EL (cell line): ENCODE results near the gene MED29.
A peak's percentile ranks its signal among the peaks of the same experiment; 100 is the strongest.

Experiments
- DNase-seq: peaks from one replicate; pipeline ENCODE4 v3.0.0-alpha.2; 2016

MED29 gene

DNA sequence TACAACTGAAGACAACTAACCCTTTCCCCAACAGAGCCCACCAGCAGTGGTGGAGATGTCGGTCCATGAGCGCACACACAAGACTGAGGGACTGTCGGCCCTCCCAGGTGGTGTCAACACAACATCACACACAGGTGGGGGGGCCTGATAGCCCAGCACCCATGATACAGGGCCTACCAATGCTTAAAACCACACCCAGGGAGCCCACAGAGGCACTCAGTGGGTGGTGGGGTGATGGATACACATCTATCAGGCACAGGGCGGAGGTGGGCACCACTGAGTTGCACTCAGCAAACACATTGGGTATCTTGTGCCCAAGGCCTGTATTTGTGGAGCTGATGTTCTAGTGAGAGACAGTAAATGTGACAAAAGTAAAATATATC, 8.5 kb downstream of the MED29 start:
- no peak for DNase-seq

- no peak for DNase-seq
Measured at GRCh38 chr19:39400061-39400460, 8.9 kb downstream of the MED29 start.

- DNase-seq = no peak
Measured at GRCh38 chr19:39401070-39401548, 9.9 kb downstream of the MED29 start.

DNA sequence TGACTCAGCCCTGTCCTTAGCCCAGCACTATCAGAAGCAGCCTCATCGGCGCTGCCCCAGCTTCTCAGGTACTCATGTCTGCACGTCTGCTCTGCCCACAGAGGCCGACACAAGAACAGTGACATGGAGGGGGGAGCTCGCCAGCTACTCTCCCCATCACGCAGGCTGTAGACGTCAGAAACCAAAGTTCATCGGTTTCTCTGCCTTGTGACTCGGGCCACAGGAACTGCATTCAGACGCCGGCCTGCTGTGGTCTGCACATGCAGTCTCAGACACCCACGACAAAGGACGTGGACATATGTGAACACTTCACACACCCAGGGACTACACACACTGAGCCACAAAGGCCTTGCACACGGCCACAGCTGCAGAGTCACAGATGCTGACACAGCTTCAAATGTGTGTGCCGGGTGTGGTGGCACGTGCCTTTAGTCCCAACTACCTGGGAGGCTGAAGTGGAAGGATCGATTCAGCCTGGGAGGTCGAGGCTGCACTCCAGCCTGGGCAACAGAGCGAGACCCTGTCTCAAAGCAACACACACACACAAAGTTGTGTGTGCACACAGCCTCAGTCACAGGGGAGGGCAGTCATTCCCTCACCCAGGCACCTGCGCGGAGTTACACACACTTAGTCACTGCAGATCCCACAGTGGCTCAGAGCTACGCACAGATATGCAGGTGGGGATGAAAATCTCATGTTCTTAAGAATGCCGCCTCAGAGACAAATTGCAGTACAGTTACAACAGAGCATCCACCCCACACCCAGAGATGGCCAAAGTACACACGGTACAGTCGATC, 10.6 kb downstream of the MED29 start:
- DNase-seq = peak; percentile 58

DNA sequence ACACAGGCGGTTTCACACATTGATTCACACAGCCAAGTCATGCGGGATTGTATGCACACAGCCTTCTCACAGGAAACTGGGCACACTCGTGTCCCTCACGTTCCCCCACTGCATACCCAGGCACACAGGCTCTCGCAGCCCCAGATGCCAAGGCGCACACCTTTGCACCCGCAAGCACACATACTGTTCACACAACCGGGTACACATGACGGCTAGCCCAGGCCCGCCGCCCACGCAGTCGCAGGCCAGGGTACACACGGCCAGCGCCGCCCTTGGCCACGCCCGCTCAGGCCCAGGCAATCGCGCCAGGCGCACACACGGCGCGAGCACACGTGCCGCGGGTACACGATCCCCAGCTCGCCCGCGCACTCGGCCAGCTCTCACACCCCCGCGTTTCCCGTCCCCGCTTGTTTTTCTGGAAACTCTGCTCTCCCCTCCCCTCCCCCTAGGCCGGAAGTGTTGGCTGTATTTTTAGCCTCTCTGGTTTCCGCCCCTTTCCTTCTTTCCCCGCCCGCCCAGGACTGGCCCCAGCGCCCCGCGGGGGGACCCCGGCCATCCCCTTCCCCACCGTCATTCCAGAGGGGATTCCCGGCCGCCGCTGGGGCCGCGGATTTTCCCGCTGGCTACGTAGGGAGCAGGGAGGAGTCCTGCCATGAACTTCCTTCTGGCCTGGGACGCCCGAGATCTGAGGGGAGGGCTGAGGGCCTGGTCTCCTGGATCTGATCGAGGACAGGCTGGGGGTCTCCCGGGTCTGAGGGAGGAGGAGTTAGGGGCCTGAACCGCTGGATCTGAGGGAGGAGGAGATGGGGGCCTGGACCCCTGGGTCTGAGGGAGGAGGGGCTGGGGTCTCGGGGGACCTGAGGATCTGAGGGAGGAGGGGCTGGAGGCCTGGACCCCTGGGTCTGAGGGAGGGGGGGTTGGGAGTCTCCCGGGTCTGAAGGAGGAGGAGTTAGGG, 11.4 kb downstream of the MED29 start:
- peak; percentile 93 for DNase-seq

DNA sequence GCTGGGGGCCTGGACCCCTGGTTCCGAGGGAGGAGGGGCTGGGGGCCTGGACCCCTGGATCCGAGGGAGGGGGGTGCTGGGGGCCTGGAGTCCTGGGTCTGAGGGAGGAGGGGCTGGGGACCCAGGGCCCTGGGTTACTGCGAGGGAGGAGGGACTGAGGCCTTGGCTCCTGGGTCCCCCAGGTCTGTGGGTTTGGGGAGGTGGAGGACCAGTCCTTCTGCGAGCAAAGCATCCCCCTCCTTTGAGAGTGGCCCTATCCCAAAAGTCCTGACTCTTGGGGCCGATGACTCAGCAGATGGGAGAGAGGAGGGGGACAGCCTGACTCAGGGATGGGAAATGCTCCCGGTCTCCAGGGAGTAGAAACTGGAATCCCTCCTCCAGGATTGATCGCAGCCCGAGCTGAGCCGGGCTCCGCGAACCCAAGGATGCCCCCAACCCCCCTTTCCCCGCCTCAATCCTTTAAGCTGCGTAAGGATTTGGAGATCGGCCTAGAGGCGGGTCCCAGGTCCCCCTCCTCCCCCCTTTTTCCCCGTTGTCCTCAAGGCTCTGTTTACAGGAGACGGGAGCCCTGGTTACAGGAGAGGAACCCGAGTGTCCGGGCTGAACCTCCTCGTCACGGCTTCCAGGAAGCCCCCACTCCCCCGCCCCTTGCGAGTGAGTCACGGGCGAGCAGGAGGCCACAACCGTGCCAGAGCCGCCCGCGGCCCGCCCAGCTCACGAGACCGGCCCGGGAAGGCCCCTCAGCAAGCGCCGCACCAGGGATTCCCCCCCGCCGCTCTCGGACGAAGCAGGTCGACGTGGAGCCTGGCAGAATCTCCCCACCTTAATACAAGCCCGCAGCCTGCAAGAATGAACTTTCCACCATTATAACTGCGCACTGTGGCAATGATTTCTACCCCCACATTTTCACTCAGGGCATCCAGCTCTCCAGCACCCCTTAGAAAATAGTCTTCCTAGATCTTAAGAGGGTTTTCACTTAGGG, 12.4 kb downstream of the MED29 start:
- peak; percentile 99 for DNase-seq

GRCh38 chr19:39405261-39405957, 14.2 kb downstream of the MED29 start:
- DNase-seq = no peak

- DNase-seq = no peak
Measured at GRCh38 chr19:39405958-39406655, 14.9 kb downstream of the MED29 start.

DNA sequence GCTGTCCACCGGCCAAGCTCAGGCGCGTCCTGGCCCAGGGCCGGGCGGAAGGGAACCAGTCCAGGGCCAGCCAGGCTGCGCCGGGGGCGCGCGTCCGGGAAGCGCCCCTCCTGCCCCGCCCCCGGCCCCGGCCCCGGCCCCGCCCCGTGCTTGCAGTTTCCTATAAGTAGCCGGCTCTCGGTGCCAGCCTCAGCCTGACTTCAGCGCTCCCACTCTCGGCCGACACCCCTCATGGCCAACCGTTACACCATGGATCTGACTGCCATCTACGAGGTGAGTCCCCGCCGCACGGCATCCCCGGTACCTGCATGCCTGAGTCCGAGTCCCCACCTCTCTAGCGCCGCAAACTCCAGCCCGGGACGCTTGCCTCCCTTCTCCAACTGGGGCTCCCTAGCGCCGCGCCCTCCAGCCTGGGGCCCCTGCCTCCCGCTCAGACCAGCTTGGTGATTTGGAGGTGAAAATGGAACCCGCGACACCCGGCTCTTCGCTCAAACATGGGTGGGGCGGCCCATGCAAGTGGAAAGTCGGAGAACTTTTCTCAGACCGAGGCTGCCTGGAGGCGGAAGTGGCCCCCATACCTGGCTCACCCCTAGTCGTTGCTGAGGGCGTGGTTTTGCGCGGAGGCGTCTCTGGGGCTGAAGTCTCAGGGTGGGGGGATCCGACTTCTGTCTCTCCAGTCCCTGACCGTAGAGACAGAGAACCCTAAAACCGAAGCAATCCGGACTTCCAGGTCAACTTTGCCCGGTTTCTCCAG, 15.7 kb downstream of the MED29 start, which contains the start of gene ZFP36:
Gene ZFP36, plus strand, starts transcription at position 192 of the 754 bp plus-strand sequence. Its CDS starts 58 bp downstream, at position 250.
- DNase-seq = peak; percentile 86

- no peak for DNase-seq
Measured at GRCh38 chr19:39407410-39407659, 16.2 kb downstream of the MED29 start.

GRCh38 chr19:39407660-39408391, 16.6 kb downstream of the MED29 start:
- no peak for DNase-seq

DNA sequence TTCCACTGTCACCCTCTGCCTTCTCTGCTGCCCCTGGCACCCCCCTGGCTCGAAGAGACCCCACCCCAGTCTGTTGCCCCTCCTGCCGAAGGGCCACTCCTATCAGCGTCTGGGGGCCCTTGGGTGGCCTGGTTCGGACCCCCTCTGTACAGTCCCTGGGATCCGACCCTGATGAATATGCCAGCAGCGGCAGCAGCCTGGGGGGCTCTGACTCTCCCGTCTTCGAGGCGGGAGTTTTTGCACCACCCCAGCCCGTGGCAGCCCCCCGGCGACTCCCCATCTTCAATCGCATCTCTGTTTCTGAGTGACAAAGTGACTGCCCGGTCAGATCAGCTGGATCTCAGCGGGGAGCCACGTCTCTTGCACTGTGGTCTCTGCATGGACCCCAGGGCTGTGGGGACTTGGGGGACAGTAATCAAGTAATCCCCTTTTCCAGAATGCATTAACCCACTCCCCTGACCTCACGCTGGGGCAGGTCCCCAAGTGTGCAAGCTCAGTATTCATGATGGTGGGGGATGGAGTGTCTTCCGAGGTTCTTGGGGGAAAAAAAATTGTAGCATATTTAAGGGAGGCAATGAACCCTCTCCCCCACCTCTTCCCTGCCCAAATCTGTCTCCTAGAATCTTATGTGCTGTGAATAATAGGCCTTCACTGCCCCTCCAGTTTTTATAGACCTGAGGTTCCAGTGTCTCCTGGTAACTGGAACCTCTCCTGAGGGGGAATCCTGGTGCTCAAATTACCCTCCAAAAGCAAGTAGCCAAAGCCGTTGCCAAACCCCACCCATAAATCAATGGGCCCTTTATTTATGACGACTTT, 17.4 kb downstream of the MED29 start:
- DNase-seq = peak; percentile 58

DNA sequence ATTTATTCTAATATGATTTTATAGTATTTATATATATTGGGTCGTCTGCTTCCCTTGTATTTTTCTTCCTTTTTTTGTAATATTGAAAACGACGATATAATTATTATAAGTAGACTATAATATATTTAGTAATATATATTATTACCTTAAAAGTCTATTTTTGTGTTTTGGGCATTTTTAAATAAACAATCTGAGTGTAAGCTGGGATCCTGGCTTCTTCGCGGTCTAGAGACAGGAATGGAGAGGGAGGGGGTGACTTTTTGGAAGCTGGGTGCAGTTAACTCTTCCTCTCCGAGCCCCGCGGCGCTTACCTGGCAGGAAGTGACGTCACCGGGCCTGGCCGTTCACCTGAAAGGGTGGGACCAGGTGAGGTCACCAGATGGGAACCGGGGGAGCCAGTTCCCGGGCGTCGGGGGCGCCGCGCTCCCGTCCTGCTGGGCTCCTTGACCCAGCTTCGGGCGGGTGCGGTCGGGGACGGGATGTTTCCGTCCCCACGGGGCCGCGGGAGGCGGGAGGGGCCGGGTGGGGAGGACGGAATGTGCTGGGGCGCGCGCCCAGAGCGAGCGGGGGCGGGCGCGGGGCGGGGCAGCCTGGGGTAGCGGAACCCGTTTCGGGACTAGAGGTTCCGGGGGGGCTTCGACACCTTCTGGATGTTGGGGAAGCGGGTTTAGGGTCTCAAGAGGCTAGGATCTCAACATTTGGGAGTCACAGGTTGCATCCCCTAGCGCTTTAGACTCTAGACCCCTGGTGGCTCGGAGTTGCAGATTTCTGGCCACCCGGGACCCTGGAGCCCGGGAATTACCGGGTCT, 18.2 kb downstream of the MED29 start:
- DNase-seq = peak; percentile 75

DNA sequence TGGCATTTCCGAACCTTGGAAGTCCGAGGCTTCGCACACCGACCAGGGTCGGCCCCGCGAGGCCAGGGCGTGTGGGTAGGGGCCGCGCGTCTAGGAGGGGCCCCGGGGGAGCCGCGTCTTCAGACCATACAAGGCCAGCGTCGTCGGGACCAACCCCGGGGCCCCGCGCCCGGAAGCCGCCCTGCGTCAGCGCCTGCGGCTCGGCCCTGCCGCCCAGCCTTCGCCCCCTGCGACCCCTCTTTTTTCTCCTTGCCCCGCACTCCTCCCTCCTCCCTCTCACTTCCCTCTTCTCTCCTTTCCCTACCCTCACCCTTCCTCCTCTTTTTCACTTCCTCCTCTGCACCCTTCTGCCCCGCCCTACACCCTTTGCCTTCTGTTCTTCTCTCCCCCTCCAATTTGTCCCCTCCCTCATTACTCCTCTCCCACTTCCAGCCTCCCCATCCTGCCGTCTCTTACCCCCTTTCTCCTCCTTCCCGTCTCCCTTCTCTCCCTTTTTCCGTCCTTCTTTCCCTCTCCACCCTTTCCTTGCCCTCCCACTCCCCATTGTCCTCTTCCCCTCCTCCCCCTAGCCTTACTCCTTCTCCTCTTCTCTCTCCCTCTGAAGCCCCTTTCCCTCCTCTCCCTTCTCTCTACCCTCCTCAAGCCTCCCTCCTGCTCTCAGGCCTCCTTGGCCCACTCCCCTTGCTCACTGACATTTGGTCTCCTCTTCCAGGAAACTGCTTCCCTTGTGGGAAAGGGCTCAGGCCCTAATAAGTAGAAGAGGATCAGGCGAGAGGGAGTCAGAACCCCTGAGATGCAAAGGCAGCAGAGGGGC, 19.0 kb downstream of the MED29 start:
- peak; percentile 52 for DNase-seq

- no peak for DNase-seq
Measured at GRCh38 chr19:39410831-39411080, 19.6 kb downstream of the MED29 start.

- DNase-seq = no peak
Measured at GRCh38 chr19:39411081-39411831, 20.1 kb downstream of the MED29 start.

GRCh38 chr19:39411832-39412099, 20.6 kb downstream of the MED29 start:
- DNase-seq = peak; percentile 93
